HG03139 (cell line): ENCODE data around the gene SMIM45.
"Not testable (repeated sequence)": the region's sequence is repeated elsewhere in the genome, so short reads cannot be mapped to it uniquely, and the experiment has no call there.

Experiments used
- ATAC-seq: cut with Tn5 transposase; IDR thresholded peaks from one replicate; pipeline ENCODE4 v1.9.1; 2021; ENCODE audit not compliant: unreplicated experiment

Gene SMIM45

DNA sequence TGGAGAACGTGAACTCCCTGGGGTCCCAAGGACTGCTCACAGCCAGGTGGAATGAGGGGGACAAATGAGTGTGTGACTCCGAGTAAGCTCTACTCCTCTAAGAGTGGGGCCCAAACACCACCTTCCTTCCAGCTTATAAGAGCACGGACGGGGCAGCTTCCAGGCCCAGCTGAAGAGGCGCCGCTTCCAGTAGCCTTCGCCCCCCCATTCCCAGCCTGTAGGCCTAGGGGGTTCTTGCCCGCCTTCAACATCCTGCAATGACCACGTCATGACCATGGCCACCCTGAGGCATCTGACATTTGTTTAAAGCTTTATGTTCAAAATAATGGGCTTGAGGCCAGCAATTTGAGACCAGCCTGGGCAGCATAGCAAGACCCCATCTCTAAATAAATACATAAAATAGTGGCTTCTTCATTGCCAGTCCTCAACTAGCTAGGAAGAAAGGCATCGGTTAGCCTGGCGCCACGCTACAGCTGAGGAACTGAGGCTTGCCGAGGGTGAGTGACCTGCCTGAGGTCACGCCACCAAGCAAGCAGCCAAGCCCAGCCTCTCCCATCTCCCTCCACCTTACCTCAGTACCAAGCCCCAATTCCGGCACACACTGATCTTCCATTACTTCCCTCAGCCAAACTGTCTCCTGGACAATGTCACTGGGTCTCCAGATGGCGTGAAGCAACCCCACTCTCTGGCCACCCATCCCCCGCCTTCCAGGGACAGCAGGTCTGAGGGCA lies 17.5 kb upstream of the SMIM45 start:
- ATAC-seq: no peak

DNA sequence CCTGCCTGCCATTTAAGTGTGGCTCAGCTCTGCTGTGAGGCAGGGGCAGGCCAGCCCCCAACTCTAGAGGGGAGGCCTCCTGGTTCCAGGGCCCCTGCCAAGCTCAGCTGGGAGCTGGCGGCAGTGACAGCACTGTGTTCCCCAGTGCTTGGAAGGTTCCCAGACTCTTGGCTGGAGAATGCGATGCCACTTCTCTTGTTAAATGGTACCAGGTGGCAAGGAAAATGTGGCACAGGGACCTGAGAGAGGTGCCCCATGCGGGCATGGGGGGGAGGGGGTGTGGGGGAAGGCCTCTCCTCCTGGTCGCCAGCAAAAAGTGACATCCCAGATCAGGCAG lies 17.0 kb upstream of the SMIM45 start:
- no peak for ATAC-seq

DNA sequence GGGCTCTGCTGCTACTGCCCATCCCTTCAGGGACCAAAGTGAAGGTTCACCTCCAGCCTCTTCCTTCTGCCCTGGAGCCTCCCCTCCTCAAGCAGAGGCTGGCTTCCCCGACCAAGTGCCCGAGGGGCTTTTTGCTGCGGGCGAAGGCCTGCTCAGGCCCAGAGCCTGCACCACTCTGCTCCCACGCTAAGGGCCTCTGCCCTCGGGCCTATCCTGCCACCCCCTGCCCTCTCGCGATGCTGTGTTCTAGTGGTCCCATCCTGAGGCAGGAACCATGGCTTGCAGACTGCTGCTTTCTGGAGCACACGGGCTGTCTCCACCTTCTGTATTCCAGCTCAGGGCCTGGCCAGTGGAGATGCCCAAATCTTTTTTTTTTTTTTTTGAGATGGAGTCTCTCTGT lies 16.4 kb upstream of the SMIM45 start:
- ATAC-seq: no peak

DNA sequence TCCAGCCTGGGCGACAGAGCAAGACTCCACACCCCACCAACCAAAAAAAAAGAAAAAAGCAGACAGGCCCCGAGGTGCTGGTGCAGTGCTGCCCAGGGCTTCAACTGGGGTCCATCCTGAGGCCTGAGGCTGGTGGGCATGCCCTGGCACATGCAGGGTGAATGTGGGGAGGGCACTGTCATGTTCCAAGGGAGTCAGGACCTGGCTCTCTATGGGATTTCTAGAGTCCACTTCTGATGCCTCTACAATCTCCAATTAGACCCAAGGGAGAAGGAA lies 15.1 kb upstream of the SMIM45 start:
- ATAC-seq: no peak

DNA sequence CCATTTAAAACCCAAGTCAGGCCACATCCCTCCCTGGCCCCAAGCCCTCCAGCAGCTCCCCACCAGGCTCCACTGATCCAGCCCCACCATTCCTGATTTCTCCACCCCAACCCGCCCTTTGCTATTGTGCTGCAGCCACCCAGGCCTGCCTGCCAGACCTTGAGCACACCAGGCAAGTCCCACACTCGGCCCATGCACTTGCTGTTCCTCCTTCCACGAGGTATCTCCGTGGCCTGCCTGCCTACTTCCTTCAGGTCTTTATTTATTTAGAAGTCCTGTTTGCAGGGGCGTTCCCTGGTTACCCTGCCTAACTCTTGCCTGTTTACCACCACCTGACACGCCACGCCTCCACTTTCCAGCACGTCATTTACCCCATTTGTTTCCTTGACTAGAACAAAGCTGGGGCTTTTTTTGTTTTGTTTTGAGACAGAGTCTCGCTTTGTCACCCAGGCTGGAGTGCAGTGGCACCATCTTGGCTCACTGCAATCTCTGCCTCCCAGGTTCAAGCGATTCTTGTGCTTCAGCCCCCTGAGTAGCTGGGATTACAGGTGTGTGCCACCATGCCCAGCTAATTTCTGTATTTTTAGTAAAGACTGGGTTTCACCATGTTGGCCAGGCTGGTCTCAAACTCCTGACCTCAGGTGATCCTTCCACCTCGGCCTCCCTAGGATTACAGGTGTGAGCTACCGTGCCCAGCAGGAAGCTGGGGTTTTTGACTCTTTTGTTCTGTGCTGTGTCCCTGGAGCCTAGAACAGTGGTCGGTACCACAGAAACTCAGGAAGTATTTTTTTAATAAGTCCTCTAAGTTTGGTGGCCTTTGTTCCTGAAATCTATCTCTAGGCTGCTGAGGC lies 11.7 kb upstream of the SMIM45 start:
- peak; percentile 38 for ATAC-seq

DNA sequence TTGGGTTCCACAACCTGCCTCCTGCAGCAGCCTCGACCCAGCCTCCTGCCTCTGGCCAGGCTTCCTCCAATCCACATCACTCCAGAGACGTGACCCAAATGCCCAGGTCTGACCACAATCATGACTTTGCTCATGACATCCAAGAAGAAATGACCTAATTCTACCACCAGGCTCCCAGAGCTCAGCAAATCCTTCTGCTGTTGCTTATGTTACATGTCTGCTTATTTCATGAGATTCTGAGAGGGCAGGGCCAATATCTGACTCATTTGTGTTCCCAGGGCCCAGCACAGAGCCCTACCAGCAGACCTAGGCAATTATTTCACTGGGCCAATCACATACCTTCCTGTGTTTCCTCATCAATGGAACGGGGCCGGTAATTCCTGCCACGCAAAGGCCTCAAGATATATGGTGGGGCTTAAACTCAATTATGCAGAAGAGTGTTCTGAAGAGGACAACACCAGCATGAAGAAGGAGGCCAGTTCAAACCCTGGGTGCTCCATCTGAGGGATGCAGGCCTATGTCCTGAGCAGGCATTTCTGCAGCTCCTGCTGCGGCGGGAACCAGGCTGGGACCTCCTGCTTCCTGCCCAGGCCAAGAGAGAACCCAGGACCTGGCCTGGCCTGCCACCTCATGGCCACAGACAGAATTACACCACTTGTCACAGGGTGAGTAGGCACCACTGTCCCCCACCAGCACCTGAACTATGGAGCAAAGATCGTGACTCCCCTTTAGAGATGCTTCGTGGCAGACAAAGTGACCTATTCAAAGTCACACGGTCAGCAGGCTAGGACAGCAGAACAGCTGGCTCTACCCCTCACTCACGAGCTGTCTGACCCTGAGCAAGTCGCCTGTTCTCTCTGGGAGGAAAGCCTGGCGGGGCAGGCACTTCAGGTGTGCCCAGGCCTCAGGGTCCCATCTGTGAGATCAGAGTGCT lies 10.9 kb upstream of the SMIM45 start:
- peak; percentile 26 for ATAC-seq

DNA sequence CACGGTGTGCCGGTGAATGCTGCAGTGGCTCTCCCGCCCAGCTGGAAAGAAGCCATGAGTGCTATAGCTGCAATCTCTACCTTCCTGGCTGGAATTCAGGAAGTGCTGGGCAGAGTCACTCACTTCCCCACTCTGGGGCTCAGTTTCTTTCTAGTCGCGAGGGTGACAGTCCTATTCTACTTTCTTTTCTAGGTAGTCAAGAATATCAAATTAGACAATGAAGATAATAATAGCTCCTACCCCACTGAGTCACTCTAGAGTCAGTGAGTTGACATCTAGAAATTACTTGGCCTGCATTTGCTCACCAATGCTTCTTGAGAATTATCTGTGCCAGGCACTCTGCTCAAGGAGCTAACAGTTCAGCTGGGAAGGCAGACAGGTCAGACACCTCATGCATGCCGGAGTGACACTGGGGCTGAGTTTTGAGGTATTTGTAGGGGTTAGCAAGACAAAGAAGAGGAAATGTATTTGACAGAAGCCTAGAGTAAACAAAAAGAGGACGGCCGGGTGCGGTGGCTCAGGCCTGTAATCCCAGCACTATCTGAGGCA lies 8.2 kb upstream of the SMIM45 start:
- no peak for ATAC-seq

DNA sequence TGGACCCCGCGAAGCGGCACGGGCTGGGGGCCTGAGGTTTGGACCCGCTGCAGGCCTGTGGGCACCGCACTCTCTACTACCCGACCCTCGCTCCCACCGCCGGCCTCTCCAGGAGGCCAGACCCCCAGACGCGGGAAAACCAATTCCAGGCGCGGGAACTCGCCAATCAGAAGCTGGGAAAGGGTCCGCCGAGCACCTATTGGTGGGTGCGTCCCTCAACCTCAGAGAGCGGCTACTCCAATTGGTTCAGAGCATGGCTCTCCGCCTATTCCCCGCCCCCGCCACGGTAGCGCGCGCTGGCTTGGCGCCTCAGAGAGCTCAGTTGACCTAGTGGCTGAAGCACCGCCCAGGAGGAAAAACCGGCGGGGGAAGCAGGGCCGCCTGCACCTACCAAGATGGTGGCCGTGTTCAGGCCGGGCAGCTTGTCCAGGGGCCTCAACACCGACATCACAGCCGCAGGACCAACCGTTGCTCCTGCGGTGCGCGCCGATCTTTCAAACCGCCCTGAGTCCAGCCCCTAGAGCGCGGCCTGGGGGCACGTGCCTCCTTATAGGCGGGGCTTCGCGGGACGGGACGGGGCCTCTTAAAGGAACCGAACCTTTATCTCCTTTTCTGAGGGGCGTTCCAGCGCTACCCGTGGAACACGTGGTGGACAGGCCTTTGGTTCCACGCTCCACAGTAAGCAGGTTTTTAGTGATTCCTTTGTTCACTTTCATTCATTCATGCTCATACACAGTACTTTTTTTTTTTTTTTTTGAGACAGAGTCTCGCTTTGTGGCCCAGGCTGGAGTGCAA lies 5.1 kb upstream of the SMIM45 start, which contains the start of gene CENPM:
Gene CENPM, minus strand, starts transcription at position 524 of the 795 bp plus-strand sequence. Its CDS starts 76 bp downstream, at position 448.
- ATAC-seq: peak; percentile 81

DNA sequence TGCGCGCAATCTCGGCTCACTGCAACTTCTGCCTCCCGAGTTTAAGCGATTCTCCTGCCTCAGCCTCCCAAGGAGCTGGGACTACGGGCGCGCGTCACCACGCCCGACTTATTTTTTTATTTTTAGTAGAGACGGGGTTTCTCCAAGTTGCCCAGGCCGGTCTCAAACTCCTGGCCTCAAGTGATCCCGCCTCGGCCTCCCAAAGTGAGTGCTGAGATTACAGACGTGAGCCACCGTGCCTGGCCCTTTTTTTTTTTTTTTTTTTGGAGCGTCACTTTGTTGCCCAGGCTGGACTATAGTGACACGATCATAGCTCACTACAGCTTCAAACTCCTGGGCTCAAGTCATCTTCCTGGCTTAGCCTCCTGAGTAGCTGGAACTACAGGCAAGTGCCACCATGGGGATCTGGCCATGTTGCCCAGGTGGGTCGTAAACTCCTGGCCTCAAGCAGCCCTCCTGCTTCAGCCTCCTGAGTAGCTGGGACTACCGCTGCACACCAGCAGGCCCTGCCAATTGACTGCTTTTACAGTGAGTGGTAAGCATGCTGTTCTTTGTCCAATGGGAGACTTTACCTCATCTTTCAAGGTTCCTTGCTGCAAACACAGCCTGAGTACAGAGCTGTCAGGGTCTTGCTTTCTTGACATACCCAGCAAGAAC lies 4.4 kb upstream of the SMIM45 start:
- ATAC-seq: no peak

DNA sequence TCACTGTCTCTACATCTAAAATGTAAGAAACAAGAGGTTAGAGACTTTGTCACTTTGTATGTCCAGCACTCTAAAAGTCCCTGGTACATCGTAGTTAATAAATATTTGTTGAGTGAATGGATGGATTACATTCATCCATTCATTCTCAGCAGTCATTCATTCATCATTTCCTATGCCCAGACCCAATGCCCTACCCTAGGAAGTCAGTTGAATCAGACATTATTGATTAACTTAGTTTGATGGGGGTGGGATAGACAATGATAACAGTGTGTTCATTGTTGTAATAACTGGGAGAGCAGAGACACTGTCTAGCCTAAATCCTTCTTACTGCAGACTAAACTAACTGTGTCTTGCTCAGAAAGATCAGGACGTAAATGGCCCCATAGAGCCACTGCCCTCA lies 3.8 kb upstream of the SMIM45 start:
- ATAC-seq: no peak

DNA sequence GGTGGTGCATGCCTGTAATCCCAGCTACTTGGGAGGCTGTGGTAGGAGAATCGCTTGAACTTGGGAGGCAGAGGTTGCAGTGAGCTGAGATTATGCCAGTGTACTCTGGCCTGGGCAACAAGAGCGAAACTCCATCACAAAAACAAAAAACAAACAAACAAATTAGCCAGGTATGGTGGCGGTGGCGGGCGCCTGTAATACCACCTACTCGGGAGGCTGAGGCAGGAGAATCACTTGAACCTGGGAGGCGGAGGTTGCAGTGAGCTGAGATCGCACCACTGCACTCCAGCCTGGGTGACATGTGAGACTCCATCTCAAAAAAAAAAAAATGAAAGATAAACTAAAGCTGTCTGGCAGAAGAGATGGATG lies 3.0 kb upstream of the SMIM45 start:
- not testable (repeated sequence) for ATAC-seq

DNA sequence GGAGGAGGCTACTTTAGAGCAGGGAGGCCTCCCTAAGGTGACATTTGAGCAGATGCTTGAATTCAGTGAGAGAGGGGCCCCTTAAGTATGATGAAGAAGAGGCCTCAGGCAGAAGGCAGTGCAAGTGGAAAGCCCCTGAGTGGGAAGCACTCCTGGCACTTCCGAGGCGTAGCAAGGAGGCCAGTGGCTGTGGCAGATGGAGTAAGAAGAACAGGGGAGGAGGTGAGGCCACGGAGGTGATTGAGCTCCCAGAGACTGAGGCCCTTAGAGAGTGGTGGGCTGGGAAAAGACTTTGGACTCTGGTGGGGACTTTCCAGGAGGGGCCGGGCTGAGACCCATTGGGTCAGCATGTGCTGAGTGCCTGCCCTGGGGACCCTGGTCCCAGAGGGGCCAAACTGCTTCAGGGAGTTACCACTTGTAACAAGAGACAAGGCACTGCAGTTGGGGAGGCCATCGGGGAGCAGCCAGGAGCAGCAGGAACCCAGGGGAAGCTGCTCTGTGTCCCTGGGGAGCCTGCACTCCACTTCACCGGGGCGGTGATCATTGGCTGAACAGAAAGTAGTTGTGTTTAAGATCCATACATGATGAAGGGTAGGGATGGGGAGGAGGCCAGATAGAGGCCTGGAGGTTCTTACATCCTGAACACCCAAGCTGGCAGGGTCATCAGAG lies 2.5 kb upstream of the SMIM45 start:
- ATAC-seq: no peak

DNA sequence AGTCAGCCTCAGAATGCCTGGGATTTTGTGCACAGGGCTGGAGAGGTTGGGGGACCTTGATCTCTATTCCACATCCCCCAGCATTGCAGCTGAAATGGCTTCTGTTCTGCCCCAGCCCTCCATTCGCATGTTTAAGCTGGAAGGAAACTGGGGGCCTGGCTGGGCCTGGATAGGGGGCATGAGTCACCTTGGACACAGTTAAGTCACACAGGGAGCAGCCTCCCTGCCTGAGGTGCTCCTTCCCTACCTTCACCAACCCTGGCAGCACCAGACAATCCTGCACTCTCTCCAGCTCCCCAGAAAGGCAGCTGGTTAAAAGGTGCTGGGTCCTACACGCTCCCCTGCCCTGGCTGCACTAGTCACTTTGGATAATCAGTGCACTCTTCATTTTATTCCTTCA lies 763 bp downstream of the SMIM45 start:
- ATAC-seq: no peak

DNA sequence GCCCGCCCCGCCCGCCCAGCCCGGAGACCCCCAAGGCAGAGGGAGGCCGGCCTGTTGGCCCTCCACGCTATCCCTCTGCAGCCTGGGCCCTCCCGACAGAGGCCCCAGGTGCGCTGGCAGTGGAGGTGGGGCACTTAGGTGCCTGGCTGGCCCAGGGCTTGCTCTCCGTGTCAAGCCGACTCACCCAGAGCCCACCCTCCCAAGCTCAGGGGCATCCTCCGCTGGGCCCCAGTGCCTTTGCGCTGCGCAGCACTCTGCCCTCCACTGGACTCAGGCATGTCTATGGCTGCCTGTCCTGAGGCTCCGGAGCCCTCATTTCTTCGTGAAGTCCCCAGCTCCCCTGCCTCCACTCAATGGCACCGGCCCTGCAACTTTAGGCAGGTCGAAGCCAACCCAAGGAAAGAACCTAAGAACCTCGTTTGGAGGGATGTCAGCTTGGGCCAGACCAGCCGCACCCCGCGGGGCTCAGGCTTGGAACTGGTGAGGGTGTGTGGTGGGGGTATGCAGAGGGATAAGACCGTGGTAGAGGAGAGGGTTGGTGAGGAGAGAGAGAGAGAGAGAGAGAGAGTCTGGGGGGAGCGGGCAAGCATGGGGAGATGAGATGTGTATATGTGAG lies 6.1 kb downstream of the SMIM45 start:
- peak; percentile 17 for ATAC-seq

DNA sequence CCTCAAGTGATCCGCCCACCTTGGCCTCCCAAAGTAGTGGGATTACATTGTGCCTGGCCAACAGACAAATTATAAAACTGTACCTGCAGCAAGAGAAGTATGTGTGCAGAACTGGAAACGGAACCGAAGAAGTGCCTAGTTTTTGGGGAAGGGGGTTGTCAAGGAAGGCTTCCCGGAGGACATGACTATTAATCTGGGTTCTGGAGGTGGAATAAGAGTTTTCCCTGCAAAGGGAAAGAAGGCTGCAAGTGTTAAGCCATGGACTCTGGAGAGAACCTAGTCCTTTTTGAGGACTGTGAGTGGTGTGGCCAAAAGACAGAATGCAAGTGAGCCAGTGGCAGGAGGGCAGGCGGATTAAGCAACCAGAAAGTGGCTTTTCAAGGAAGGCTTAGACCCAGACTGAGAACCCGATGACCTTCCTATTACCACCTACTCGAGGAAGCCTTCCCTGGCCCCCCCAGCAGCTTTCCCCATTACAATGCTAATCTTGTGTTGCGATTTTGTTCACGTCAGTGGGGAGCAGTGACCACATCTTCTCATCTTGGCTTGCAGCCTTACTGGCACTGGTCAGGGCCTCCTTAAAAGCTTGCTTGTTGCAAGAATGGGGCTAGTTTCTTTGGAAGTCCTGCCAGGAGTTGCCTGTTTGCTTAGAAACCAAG lies 11.6 kb downstream of the SMIM45 start:
- no peak for ATAC-seq

DNA sequence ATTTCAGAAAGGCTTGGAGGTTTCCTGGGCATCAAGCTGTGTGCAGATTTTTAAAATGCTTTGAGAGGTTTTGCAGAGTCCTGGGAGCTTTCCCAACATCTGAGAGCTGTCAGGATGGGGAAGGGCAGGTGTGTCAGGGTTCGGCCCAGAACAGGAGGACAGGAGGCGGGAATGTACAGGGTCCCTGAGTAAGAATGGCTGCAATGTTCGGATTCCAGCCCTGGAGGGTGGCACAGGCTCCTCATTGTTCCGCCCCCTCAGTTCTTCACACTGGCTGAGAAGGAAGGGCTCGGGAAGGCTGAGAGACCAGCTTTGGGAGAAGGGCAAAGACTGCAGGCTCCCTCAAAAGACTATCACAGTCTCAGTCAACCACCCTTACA lies 12.2 kb downstream of the SMIM45 start:
- ATAC-seq: no peak

DNA sequence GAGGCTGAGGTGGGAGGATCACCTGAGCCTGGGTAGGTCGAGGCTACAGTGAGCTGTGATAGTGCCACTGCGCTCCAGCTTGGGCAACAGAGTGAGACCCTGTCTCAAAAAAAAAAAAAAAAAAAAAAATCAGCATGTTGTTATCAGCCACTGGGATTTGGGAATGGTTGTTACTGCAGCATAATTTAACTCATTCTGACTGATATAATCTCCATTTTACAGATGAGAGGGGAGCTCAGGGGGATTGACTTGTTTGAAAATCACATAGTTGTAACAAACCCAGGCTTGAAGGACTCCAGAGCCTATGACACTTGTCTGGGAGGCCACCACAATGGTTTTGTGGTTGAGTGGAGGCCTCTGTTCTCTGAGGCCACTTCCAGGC lies 14.3 kb downstream of the SMIM45 start:
- ATAC-seq: no peak

DNA sequence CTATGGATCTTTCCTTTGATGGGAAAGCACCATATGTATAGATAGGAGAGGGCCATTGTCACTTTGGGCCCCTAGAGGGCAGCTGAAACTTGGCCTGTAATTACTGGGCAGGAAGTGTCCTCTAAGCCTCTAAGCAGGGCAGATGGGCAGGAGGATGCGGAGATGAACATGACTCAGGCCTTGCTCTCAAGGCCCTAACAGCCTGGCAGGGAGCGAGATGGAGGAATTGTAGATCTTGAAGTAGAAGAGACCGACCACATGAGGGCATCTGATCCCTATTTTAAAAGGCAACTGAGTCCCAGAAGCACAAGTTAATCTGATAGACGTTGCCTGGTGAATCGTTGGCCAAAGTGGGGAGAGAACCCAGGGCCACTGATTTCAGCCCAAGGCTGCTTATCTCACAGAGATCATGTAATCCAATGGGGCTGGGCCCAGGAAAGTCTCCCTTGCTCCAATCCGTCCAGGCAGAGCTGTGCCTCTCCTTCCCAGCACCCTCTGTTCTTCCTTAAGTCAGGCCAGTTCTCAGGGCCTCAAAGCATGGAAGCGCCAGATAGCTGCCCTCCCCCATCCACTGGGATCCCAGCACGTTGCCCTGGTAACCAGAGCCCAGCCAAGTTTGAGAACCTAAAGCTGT lies 14.8 kb downstream of the SMIM45 start:
- ATAC-seq: no peak
